Measurements from ENCODE around the gene UTP15. TPM values are rescaled to one million over a fixed set of nuclear protein-coding genes. Genes with fewer than 3 reads are reported as not detected.

The UTP15 gene
- total RNA-seq, 2 experiments from 2014 or later = 33.6 to 42.4 TPM

DNA sequence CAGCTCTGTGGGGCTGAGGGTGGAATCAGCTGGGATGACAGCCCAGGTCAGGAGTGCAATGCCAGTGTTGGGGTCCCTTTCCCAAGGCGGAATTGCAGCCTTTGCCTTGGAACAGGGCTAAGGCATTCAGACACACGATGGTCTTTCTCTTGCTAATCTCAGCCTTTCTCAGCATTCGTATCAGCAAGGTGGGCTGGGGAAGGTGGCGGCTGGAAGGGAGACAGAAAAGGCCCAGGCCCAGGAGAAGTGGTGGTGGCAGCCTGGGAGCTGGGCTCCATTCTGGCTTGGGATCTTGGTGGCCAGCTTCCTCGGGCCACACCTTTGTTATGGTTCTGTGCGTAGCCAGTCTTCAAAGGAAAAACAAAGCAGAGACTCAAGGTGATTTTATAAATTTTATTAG lies 59.3 kb downstream of the UTP15 start:
- DNase-seq = no peak
- peaks cover 47% of the 10 kb centered on the region for H3K27me3 Mint-ChIP-seq
- H3K4me3 Mint-ChIP-seq = no peak overlapping the region
- no peak for ATAC-seq
- H3K27ac Mint-ChIP-seq = no peak overlapping the region
- intact Hi-C loops (cut with DNase I, micrococcal nuclease) = no loop called here
- H3K4me1 Mint-ChIP-seq = no peaks in the 10 kb centered on the region
- POLR2A ChIA-PET = interaction anchor here (0.6 kb wide), 1 partner anchor 1026 kb away, joined by 3 read pairs; no protein-coding TSS in a partner anchor
- CTCF ChIA-PET = interaction anchor here (0.7 kb wide), 1 partner anchor 91 kb away, joined by 3 read pairs; no protein-coding TSS in a partner anchor
- no peaks in the 10 kb centered on the region for H3K36me3 Mint-ChIP-seq (ENCODE audit: low read depth)
- H3K9me3 Mint-ChIP-seq (ENCODE audit: low read depth) = no peaks in the 10 kb centered on the region

DNA sequence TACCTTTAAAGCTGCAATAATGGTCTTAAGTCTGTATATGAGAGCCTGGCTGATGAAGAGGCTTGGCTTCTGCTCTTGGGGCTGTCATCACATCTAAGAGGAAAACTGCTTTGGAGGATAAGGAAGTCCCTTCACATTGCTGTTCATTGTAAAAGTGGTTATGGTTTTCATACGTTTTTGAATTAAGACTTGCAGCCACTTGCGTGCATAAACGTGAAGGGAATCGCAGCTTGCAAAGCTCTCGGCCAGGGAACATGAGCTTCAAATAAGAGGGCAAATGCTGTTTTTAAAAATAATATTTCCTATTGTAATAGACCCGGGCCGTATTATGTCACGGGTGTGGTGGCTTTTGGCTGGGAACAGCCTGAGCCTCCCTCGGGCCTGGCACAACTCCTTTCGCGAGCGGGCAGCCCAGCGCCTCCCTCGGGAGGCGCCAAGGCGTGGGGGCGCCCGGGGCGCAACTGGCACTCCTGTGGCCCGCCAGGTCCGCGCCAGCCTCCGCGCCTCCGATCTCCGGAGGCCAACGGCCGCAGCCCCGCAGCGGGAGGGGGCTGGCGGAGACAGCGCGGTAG lies 59.9 kb downstream of the UTP15 start:
- Mint-ChIP-seq H3K4me1 (no peaks in the 10 kb centered on the region), H3K9me3 (ENCODE audit: low read depth) (no peaks in the 10 kb centered on the region), H3K36me3 (ENCODE audit: low read depth) (no peaks in the 10 kb centered on the region), H3K4me3 (peak overlapping the region; percentile 28), H3K27me3 (peaks cover 45% of the 10 kb centered on the region), H3K27ac (no peak overlapping the region)
- ChIA-PET POLR2A (interaction anchor here (0.6 kb wide), 1 partner anchor 1025 kb away, joined by 3 read pairs; no protein-coding TSS in a partner anchor), CTCF (interaction anchor here (0.7 kb wide), 1 partner anchor 90 kb away, joined by 3 read pairs; no protein-coding TSS in a partner anchor)
- intact Hi-C loops (cut with DNase I, micrococcal nuclease) = no loop called here
- ATAC-seq = no peak
- DNase-seq = no peak

DNA sequence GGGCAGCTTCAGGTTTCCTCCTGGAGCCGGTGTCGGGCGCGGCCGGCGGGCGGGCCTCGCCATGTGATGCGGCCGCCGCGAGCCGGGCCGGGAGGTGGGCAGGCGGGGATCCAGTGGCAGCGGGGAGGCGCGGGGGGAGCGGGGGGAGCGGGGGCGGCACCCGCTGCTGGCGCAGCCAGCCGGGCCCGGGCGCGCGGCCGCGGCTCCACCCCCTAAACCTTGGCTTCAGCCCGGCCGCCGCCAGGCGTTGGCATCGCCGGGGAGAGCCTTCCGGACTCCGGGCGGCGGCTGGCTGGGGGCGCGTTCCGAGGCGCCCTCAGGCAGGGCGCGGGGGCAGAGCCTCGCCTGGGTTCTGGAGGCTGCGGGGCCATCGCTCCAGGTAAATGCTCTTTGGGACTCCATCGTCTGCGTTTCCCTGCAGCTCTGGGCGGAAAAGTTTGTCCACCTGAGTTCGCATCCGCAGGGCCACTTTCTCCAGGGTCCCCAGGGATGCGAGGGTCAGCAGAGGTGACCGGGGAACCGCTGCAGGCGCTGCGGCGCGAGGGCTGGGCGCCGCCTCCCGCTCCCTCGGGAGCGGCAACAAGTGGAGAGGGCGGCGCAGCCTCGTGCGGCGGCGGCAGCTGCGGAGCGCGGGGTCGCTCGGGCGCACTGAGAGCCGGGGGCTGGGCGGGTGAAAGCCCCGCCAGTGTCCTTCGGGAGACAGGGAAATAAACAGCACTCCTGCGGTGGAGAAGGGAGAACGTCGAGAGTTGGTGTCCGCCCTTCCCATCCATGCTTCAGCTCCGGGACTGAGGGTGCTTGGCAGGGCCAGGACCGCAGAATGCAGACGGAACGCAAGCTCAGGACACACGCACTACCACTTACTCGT lies 60.6 kb downstream of the UTP15 start, which contains the start of gene ARHGEF28:
Gene ARHGEF28, plus strand, starts transcription at position 253 of the 868 bp plus-strand sequence. CDS start 58,656 bp downstream, outside the sequence.
- CTCF ChIA-PET = interaction anchor here (0.5 to 0.7 kb wide), 2 partner anchors 11 to 46 kb away, joined by 3 read pairs; no protein-coding TSS in a partner anchor
- H3K36me3 Mint-ChIP-seq (ENCODE audit: low read depth) = no peaks in the 10 kb centered on the region

DNA sequence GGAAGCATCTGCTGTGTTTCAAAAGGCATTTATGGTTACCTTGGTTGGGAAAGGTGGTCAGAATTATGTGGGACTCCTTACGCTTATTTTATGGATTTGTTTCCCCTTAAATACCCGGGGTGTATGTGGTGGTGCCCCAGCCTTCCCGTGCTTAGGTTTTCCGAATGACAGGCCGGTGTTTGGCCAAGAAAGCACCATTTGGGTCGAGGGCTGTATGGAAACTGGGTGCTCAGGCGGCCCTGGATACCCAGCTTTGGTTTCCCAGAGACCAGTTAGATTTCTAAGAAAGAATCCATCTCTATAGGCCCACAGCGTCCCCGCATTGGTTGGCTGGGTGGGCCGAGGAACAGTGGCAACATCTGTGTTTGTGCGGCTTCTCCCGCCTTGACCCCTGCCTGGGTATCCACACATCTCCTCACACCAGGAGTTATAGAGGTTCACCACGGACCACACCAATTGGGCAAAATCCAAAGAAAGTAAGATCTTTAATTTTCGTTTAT lies 61.3 kb downstream of the UTP15 start:
- ChIA-PET POLR2A (no interaction called here), CTCF (interaction anchor here (0.5 to 0.7 kb wide), 2 partner anchors 12 to 46 kb away, joined by 3 read pairs; no protein-coding TSS in a partner anchor)
- DNase-seq (no peak), ATAC-seq (no peak)
- no peak overlapping the region for H3K4me3 Mint-ChIP-seq
- no peaks in the 10 kb centered on the region for H3K36me3 Mint-ChIP-seq (ENCODE audit: low read depth)
- intact Hi-C loops (cut with DNase I, micrococcal nuclease) = no loop called here
- no peaks in the 10 kb centered on the region for H3K9me3 Mint-ChIP-seq (ENCODE audit: low read depth)
- H3K27ac Mint-ChIP-seq = no peak overlapping the region
- H3K27me3 Mint-ChIP-seq = peaks cover 44% of the 10 kb centered on the region
- H3K4me1 Mint-ChIP-seq = no peaks in the 10 kb centered on the region

More for the DNA sequence above, 60.6 kb downstream of the UTP15 start, which contains the start of gene ARHGEF28:
- Mint-ChIP-seq H3K9me3 (ENCODE audit: low read depth) (no peaks in the 10 kb centered on the region), H3K27me3 (peaks cover 43% of the 10 kb centered on the region), H3K27ac (no peak within 1 kb of the TSS), H3K4me1 (no peaks in the 10 kb centered on the region), H3K4me3 (peak within 1 kb of the TSS; percentile 28)
- peak; percentile 58 for ATAC-seq
- intact Hi-C loops (cut with DNase I, micrococcal nuclease) = no loop called here
- POLR2A ChIA-PET = no interaction called here
- DNase-seq = peak; percentile 45

DNA sequence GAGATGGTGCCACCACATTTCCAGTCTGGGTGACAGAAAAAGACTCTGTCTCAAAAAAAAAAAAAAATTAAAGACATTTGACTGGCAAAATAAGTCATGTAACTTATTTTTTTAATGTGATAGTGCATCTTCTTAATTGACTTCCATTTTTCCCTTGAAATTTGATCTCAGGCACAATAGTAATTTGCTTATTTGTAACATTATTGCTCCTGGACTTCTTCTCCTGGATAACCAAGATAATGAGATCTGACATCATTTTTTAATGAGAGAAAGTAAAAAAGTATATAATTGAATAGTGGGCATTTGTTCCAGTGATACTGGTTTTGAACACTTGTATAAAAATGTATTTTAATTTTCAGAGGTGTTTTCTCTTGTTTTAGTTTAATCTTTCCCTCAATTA lies 63.9 kb downstream of the UTP15 start:
- no peak for ATAC-seq
- DNase-seq = no peak
- Mint-ChIP-seq H3K36me3 (ENCODE audit: low read depth) (no peaks in the 10 kb centered on the region), H3K27ac (no peak overlapping the region), H3K4me3 (no peak overlapping the region), H3K9me3 (ENCODE audit: low read depth) (no peaks in the 10 kb centered on the region), H3K27me3 (peaks cover 33% of the 10 kb centered on the region), H3K4me1 (no peaks in the 10 kb centered on the region)
- intact Hi-C loops (cut with DNase I, micrococcal nuclease) = no loop called here
- POLR2A ChIA-PET = no interaction called here
- CTCF ChIA-PET = no interaction called here

DNA sequence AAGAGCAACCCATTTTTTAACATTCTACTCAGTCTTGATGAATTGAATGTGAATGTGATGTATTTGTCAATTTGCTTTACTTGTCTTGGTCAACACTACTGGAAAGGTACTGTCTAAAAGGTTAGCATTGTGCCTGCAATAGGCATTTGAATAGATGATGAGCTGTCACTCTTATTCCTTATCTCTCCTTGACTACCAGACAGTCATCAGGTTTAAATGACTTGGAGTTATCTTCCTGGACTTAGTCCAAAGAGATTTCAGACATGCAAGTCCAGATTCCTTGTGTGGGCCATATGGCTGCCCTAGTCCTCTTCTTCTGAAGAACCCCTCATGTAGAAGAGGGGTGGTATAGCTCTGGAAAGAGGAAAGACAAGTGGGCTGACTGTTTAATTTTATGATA lies 65.2 kb downstream of the UTP15 start:
- Mint-ChIP-seq H3K4me3 (no peak overlapping the region), H3K36me3 (ENCODE audit: low read depth) (no peaks in the 10 kb centered on the region), H3K4me1 (no peaks in the 10 kb centered on the region), H3K27me3 (peaks cover 26% of the 10 kb centered on the region), H3K27ac (no peak overlapping the region), H3K9me3 (ENCODE audit: low read depth) (no peaks in the 10 kb centered on the region)
- ChIA-PET CTCF (no interaction called here), POLR2A (no interaction called here)
- ATAC-seq (no peak), DNase-seq (no peak)
- intact Hi-C loops (cut with DNase I, micrococcal nuclease) = no loop called here

DNA sequence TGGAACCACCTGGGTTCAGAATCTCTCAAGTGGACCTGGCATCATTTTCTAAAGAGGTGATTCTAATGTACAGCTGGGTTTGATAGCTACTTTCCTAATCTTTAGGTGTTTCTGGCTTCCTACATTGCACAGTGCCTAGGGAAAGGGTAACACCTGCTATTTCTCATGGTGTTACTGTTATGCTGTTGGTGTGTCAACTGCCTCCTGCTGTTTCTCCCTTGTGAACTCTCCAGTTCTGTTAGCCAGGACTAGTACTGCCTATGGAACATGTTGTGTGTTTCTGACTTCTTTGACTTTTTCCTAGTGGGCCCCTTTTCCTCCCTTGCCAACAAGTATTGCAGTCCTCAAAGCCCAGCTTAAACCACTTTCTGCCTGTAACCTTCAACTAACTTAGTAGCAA lies 66.0 kb downstream of the UTP15 start:
- CTCF ChIA-PET = no interaction called here
- no peaks in the 10 kb centered on the region for H3K4me1 Mint-ChIP-seq
- H3K36me3 Mint-ChIP-seq (ENCODE audit: low read depth) = no peaks in the 10 kb centered on the region
- DNase-seq (no peak), ATAC-seq (no peak)
- no peaks in the 10 kb centered on the region for H3K9me3 Mint-ChIP-seq (ENCODE audit: low read depth)
- POLR2A ChIA-PET = no interaction called here
- intact Hi-C loops (cut with DNase I, micrococcal nuclease) = no loop called here
- H3K27me3 Mint-ChIP-seq = peaks cover 28% of the 10 kb centered on the region
- H3K27ac Mint-ChIP-seq = no peak overlapping the region
- no peak overlapping the region for H3K4me3 Mint-ChIP-seq

Other genes with a start within 250 kb of the UTP15 start
- gene FOXD1, start 117.0 kb upstream of the UTP15 start, total RNA-seq = under 1 TPM; 0.23 to 0.48 TPM
- gene BTF3, start 67.3 kb upstream of the UTP15 start, total RNA-seq = 1,000 to 10,000 TPM; 1,030 to 1,213 TPM
- 10 to 100 TPM; 16.3 to 18.4 TPM for gene ANKRA2, start 104 bp upstream of the UTP15 start, total RNA-seq
- under 1 TPM; 0.02 to 0.18 TPM for gene ARHGEF28, start 60.5 kb downstream of the UTP15 start, total RNA-seq

Data from activated CD4-positive, alpha-beta T cell treated with anti-CD3 and anti-CD28 coated beads for 36 hours (primary cell).